Endothelial cell of umbilical vein (primary cell): ENCODE data around the gene CCDC142.

Experiments used
- POLR2A ChIP-seq: IDR thresholded peaks from 2 replicates; pipeline ENCODE4 v1.6.1; 2012; ENCODE audit warnings: low read depth, mild to moderate bottlenecking, control low read depth, low read length
- TF ChIP-seq, protein P1 (sequence below), 2 donors: IDR thresholded peaks; 1 replicate in 1 of 2; 2 replicates in 1 of 2; pipeline ENCODE4 v1.5.1; 2011; ENCODE audit warnings: low read length in 2 of 2, mild to moderate bottlenecking in 2 of 2, moderate library complexity in 2 of 2, control low read depth in 1 of 2, inconsistent platforms in 1 of 2, low read depth in 1 of 2; ENCODE audit not compliant: insufficient read depth in 1 of 2; ENCODE audit errors: extremely low read depth in 1 of 2

DNA sequence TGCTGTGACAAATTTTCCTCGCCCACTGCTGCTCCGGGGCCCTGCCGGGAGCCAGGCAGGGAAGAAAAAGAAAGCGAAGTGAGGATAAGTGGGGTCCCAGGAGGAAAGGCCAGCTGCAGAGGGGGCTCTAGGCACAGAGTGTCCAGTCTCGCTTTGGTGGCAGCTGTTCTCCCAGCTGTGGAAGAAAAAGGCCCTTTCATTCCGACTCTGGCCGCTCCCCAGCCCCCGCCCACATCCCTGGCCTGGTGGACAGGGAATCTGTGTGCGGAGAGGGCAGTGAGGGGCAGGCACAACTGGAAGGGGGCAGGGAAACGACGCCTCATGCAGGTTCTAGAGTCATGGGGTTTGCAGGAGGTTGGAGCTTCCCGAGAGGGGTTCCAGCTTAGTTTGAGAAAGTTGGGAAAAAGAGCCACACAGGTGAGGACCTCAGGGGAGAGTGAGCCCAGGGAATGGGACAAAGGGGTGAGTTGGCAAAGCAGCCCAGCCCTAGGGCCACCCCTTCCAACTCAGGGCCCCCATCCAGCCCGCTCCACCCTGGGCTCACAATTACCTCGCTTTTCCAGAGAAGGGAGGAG, 42.9 kb downstream of the CCDC142 start:
- TF ChIP-seq, protein P1, sequence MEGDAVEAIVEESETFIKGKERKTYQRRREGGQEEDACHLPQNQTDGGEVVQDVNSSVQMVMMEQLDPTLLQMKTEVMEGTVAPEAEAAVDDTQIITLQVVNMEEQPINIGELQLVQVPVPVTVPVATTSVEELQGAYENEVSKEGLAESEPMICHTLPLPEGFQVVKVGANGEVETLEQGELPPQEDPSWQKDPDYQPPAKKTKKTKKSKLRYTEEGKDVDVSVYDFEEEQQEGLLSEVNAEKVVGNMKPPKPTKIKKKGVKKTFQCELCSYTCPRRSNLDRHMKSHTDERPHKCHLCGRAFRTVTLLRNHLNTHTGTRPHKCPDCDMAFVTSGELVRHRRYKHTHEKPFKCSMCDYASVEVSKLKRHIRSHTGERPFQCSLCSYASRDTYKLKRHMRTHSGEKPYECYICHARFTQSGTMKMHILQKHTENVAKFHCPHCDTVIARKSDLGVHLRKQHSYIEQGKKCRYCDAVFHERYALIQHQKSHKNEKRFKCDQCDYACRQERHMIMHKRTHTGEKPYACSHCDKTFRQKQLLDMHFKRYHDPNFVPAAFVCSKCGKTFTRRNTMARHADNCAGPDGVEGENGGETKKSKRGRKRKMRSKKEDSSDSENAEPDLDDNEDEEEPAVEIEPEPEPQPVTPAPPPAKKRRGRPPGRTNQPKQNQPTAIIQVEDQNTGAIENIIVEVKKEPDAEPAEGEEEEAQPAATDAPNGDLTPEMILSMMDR (IDR thresholded peaks at IDR 0.05; ENCODE audit: extremely low read depth in 1 of 2, insufficient read depth in 1 of 2, low read depth in 1 of 2, low read length in 2 of 2): no peak
- no peak for TF ChIP-seq POLR2A
